Kidney epithelial cell (primary cell): ENCODE measurements around the gene ATF5. TPM values are rescaled to one million over a fixed set of nuclear protein-coding genes. Genes with fewer than 3 reads are reported as not detected.
A peak's percentile ranks its signal among the peaks of the same experiment; 100 is the strongest.

ENCODE experiments used
- DNase-seq: peaks from one replicate; pipeline ENCODE4 v3.0.0-alpha.2; 2010; ENCODE audit warnings: low read depth
- H3K27me3 ChIP-seq: 2 replicates; pipeline ENCODE4 v1.6.0; 2011; ENCODE audit warnings: low read length; ENCODE audit not compliant: control insufficient read depth, insufficient read depth
- H3K36me3 ChIP-seq: 2 replicates; pipeline ENCODE4 v1.5.1; 2011; ENCODE audit warnings: low read length; ENCODE audit not compliant: control insufficient read depth, insufficient read depth
- H3K4me3 ChIP-seq: 2 replicates; pipeline ENCODE4 v1.5.1; 2011; ENCODE audit warnings: low read depth, mild to moderate bottlenecking, control low read depth, low read length
- CTCF ChIP-seq: IDR thresholded peaks from 2 replicates; pipeline ENCODE4 v1.5.1; 2011; ENCODE audit warnings: mild to moderate bottlenecking, moderate library complexity, low read length, control low read depth, inconsistent platforms; ENCODE audit not compliant: insufficient read depth, poor library complexity, severe bottlenecking
- total RNA-seq: library from RNA; depleted of rRNA; stranded (reverse); fragments of >200 nt; gene quantifications from 2 replicates; pipeline ENCODE4 v1.2.3, GENCODE V29; 2015

Gene ATF5
- total RNA-seq, 1 donor from 2014 or later: 22.4 TPM

GRCh38 chr19:49892716-49893115 is 36.3 kb upstream of the ATF5 start:
- H3K27me3 ChIP-seq: peaks cover 8% of the 10 kb centered on the region
- no peak overlapping the region for H3K4me3 ChIP-seq
- TF ChIP-seq CTCF: no peak
- no peak for DNase-seq
- H3K36me3 ChIP-seq: no peaks in the 10 kb centered on the region

- no peak overlapping the region for H3K4me3 ChIP-seq
- no peaks in the 10 kb centered on the region for H3K36me3 ChIP-seq
- no peak for TF ChIP-seq CTCF
- peaks cover 8% of the 10 kb centered on the region for H3K27me3 ChIP-seq
- no peak for DNase-seq
Measured at GRCh38 chr19:49894011-49894664, 34.9 kb upstream of the ATF5 start.

DNA sequence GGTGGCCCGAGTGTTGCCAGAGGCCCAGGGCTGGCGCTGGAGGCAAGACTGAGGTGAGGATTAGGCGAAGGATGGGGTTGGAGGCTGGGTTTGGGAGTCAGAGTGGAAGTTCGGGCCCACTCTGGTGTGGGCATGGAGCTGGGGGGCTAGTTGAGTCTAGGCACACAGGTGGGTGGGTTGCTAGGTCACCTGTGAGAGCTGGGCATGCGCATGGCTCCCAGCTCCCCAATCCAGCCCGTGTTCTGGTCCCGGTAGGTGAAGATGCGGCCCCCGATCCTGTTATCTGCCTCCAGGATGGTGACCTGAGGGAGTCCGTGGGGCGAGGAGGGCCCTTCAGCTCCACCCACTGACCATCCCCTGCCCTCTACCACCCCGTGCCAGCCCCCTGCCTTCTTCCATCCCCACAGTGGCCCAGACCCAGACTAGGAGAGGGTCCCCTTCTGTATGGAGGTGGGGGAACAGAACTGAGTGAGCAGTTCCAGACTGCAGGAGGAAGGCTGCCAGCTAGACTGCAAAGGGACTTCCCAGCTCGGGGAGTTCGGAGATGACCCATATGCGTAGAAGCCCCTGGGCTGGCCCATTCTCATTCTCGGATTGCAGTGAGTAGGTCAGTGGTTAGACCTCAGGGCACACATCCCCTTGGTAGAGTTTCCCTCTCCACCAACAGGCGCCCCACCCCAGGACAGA is 34.0 kb upstream of the ATF5 start:
- H3K36me3 ChIP-seq: no peaks in the 10 kb centered on the region
- peaks cover 4% of the 10 kb centered on the region for H3K27me3 ChIP-seq
- TF ChIP-seq CTCF: no peak
- DNase-seq: no peak
- H3K4me3 ChIP-seq: no peak overlapping the region

- Histone ChIP-seq H3K4me3 (no peak overlapping the region), H3K36me3 (no peaks in the 10 kb centered on the region), H3K27me3 (no peaks in the 10 kb centered on the region)
- no peak for DNase-seq
- no peak for TF ChIP-seq CTCF
Measured at GRCh38 chr19:49895566-49896297, 33.3 kb upstream of the ATF5 start.

GRCh38 chr19:49896863-49897621 is 32.0 kb upstream of the ATF5 start, which contains the start of gene IL4I1:
TSS of gene IL4I1 (minus strand) at chr19:49896887. CDS start at chr19:49896160, 727 bp downstream.
- DNase-seq: peak; percentile 53
- Histone ChIP-seq H3K36me3 (no peaks in the 10 kb centered on the region), H3K4me3 (no peak within 1 kb of the TSS), H3K27me3 (no peaks in the 10 kb centered on the region)
- no peak for TF ChIP-seq CTCF
